Esophagus squamous epithelium (tissue), 5 donors: ENCODE results near the gene DPH2. TPM values are rescaled to one million over a fixed set of nuclear protein-coding genes. Genes with fewer than 3 reads are reported as not detected.

Experiments used
- DNase-seq: peaks from one replicate; lab custom pipeline; 2025; lab: John Stamatoyannopoulos, UW
- H3K27ac ChIP-seq, 4 donors: fragments of 200-600 bp; sonication (generic); one replicate each; pipeline ENCODE4 v1.5.1; 2016 to 2019; ENCODE audit warnings: mild to moderate bottlenecking in 1 of 4
- H3K27me3 ChIP-seq, 4 donors: fragments of 200-600 bp; sonication (generic); 1 replicate in 3 of 4; 2 replicates in 1 of 4; pipeline versions ENCODE4 v1.5.1 to v1.6.0; 2017 to 2021; ENCODE audit warnings: antibody characterized with exemption in 1 of 4
- H3K36me3 ChIP-seq, 3 donors: fragments of 200-600 bp; sonication (generic); one replicate each; pipeline ENCODE4 v1.5.1; 2016 to 2019
- H3K4me1 ChIP-seq, 3 donors: fragments of 200-600 bp; sonication (generic); one replicate each; pipeline ENCODE4 v1.5.1; 2017 to 2019
- H3K4me3 ChIP-seq, 4 donors: fragments of 200-600 bp; sonication (generic); 1 replicate in 3 of 4; 2 replicates in 1 of 4; pipeline ENCODE4 v1.5.1; 2016 to 2019; ENCODE audit warnings: mild to moderate bottlenecking in 2 of 4, moderate library complexity in 1 of 4
- H3K9me3 ChIP-seq, 3 donors: fragments of 200-600 bp; sonication (generic); one replicate each; pipeline ENCODE4 v1.5.1; 2016 to 2019
- POLR2A ChIP-seq, 4 donors: fragments of 450-650 bp; IDR thresholded peaks; one replicate each; pipeline ENCODE4 v1.6.1; 2017; ENCODE audit warnings: antibody characterized with exemption in 4 of 4, mild to moderate bottlenecking in 4 of 4, moderate library complexity in 3 of 4
- WGBS, 2 donors: methylation state at CpG; one replicate each; pipeline ENCODE4 v1.1.5; 2018; 5-methylcytosine and 5-hydroxymethylcytosine counted together
- intact Hi-C: fragments of 100-400 bp; cut with DNase I; formaldehyde crosslinking; loops from one replicate; pipeline ENCODE4 v1.15.0; 2022
- total RNA-seq, 4 donors: library from RNA; depleted of rRNA; stranded (reverse); fragments of >200 nt; gene quantifications; one replicate each; pipeline ENCODE4 v1.1.0, GENCODE V29; 2016
- TF ChIP-seq, protein P1 (sequence below), 6 experiments: fragments of 450-650 bp in 4 of 6; fragments of 200-600 bp in 2 of 6; sonication (generic) in 2 of 6; IDR thresholded peaks; one replicate each; pipeline ENCODE4 v1.5.1; 2016 to 2019; ENCODE audit warnings: antibody characterized with exemption in 6 of 6, mild to moderate bottlenecking in 4 of 6, moderate library complexity in 4 of 6
- donor health status: DM: yes; HTN: yes; CAD: no.

Gene DPH2
- total RNA-seq, 4 donors from 2014 or later, result 14.0 to 34.6 (median 27.7) TPM

GRCh38 chr1:43952731-43953346 is 17.0 kb upstream of the DPH2 start:
- WGBS, 2 donors, result 46 to 68% methylated on average over 5 to 8 of the region's 8 CpGs
- Histone ChIP-seq H3K4me3 (no peak overlapping the region), H3K4me1 (peaks cover 10 to 36% (median 13%) of the 10 kb centered on the region in 3 donors), H3K36me3 (peaks cover 0 to 51% (median 19%) of the 10 kb centered on the region in 3 donors), H3K27me3 (no peaks in the 10 kb centered on the region), H3K27ac (no peak overlapping the region), H3K9me3 (no peaks in the 10 kb centered on the region)
- intact Hi-C loops, result no loop called here
- TF ChIP-seq, protein P1, sequence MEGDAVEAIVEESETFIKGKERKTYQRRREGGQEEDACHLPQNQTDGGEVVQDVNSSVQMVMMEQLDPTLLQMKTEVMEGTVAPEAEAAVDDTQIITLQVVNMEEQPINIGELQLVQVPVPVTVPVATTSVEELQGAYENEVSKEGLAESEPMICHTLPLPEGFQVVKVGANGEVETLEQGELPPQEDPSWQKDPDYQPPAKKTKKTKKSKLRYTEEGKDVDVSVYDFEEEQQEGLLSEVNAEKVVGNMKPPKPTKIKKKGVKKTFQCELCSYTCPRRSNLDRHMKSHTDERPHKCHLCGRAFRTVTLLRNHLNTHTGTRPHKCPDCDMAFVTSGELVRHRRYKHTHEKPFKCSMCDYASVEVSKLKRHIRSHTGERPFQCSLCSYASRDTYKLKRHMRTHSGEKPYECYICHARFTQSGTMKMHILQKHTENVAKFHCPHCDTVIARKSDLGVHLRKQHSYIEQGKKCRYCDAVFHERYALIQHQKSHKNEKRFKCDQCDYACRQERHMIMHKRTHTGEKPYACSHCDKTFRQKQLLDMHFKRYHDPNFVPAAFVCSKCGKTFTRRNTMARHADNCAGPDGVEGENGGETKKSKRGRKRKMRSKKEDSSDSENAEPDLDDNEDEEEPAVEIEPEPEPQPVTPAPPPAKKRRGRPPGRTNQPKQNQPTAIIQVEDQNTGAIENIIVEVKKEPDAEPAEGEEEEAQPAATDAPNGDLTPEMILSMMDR (IDR thresholded peaks at IDR 0.05), result no peak
- no peak for TF ChIP-seq POLR2A (IDR thresholded peaks at IDR 0.05)
- no peak for DNase-seq

GRCh38 chr1:43953361-43953760 is 16.4 kb upstream of the DPH2 start:
- intact Hi-C loops, result no loop called here
- DNase-seq, result no peak
- Histone ChIP-seq H3K9me3 (no peaks in the 10 kb centered on the region), H3K27ac (no peak overlapping the region), H3K36me3 (peaks cover 5 to 56% (median 20%) of the 10 kb centered on the region in 3 donors), H3K27me3 (no peaks in the 10 kb centered on the region), H3K4me3 (no peak overlapping the region), H3K4me1 (peaks cover 5 to 31% (median 8%) of the 10 kb centered on the region in 3 donors)
- WGBS, 2 donors, result 80 to 84% methylated on average over 3 of the region's 3 CpGs
- TF ChIP-seq, protein P1 (IDR thresholded peaks at IDR 0.05), result no peak
- TF ChIP-seq POLR2A (IDR thresholded peaks at IDR 0.05), result no peak

DNA sequence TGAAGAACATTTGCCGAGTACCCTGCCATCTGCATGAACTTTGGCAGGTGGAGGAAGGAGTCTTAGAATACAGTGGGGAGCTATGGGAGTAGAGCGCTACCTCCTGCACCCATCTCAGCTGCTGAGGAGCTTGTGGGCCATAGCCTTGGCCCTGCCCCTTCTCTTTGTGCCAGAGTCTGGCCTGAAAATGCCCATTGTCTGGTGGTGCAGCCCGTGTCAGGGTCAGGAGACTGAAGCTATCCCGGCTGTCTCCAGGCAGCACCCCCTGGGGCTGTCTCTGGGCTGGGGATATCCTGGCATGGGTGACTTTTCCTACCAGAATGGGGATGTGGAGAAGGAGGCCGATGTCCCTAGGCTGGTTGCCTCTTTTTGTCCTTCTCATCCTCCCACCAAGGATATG is 15.8 kb upstream of the DPH2 start:
- Histone ChIP-seq H3K27me3 (no peaks in the 10 kb centered on the region), H3K9me3 (no peaks in the 10 kb centered on the region), H3K27ac (no peak overlapping the region), H3K4me1 (peaks cover 0 to 24% (median 3%) of the 10 kb centered on the region in 3 donors), H3K4me3 (no peak overlapping the region), H3K36me3 (peaks cover 12 to 63% (median 20%) of the 10 kb centered on the region in 3 donors)
- 90 to 94% methylated on average over 2 of the region's 5 CpGs for WGBS, 2 donors
- no peak for DNase-seq
- intact Hi-C loops, result no loop called here
- TF ChIP-seq, protein P1 (IDR thresholded peaks at IDR 0.05), result no peak
- TF ChIP-seq POLR2A (IDR thresholded peaks at IDR 0.05), result no peak

GRCh38 chr1:43956234-43956633 is 13.6 kb upstream of the DPH2 start:
- H3K9me3 ChIP-seq, result no peaks in the 10 kb centered on the region
- H3K4me3 ChIP-seq, result no peak overlapping the region
- peaks cover 0 to 19% (median 3%) of the 10 kb centered on the region in 3 donors for H3K4me1 ChIP-seq
- DNase-seq, result no peak
- no peak overlapping the region for H3K27ac ChIP-seq
- TF ChIP-seq POLR2A (IDR thresholded peaks at IDR 0.05), result no peak
- TF ChIP-seq, protein P1 (IDR thresholded peaks at IDR 0.05), result no peak
- peaks cover 15 to 69% (median 20%) of the 10 kb centered on the region in 3 donors for H3K36me3 ChIP-seq
- H3K27me3 ChIP-seq, result no peaks in the 10 kb centered on the region
- intact Hi-C loops, result no loop called here
- 86 to 98% methylated on average over 1 to 4 of the region's 8 CpGs for WGBS, 2 donors

DNA sequence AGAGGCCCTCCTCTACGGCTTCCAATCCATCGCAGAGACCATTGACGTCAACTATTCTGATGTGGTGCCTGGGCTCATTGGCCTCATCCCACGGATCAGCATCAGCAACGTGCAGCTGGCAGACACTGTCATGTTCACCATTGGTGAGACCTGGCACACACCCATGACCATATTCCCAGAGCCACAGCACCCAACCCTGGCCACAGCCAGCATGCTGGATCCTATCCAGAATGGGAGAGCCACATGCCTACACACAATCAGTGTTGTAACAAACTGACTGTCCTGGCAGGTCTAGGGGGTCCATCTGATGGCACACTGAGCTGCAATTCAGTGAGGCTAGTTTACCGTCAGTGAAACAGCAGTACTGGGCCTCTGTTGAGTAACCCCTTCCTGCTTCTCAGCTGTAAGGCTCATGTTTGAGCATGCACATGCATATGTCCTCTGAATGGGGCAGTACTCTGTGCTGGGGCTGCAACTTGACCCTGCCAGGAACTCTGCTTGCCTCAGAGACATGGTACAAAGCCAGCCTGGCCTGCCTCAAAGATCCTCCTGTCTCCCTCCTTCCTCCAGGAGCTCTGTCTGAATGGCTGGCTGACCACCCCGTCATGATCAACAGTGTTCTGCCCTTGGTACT is 12.3 kb upstream of the DPH2 start:
- Histone ChIP-seq H3K9me3 (no peaks in the 10 kb centered on the region), H3K36me3 (peaks cover 15 to 82% (median 20%) of the 10 kb centered on the region in 3 donors), H3K27me3 (no peaks in the 10 kb centered on the region), H3K27ac (no peak overlapping the region), H3K4me3 (no peak overlapping the region), H3K4me1 (peaks cover 0 to 10% (median 3%) of the 10 kb centered on the region in 3 donors)
- TF ChIP-seq POLR2A (IDR thresholded peaks at IDR 0.05), result no peak
- TF ChIP-seq, protein P1 (IDR thresholded peaks at IDR 0.05), result no peak
- intact Hi-C loops, result no loop called here
- no peak for DNase-seq
- WGBS, 2 donors, result 53 to 59% methylated on average over 2 of the region's 7 CpGs
